COLO668 (cell line): ENCODE data around the gene ABTB2.

Experiments
- DNase-seq: peaks from one replicate; lab custom pipeline; 2025; ENCODE audit not compliant: unreplicated experiment; lab: John Stamatoyannopoulos, UW

ABTB2 gene

GRCh38 chr11:34344410-34344767 lies 13.4 kb downstream of the ABTB2 start:
- no peak for DNase-seq

GRCh38 chr11:34343686-34344085 lies 14.1 kb downstream of the ABTB2 start:
- DNase-seq, result no peak

GRCh38 chr11:34343153-34343552 lies 14.7 kb downstream of the ABTB2 start:
- no peak for DNase-seq

GRCh38 chr11:34341931-34342533 lies 15.8 kb downstream of the ABTB2 start:
- DNase-seq, result peak; percentile 13

- DNase-seq, result no peak
These were observed 16.7 kb downstream of the ABTB2 start for GRCh38 chr11:34341096-34341495.

- no peak for DNase-seq
These were observed 17.2 kb downstream of the ABTB2 start for GRCh38 chr11:34340653-34341052.

GRCh38 chr11:34339149-34340064 lies 18.4 kb downstream of the ABTB2 start:
- peak; percentile 66 for DNase-seq

- no peak for DNase-seq
These were observed 20.8 kb downstream of the ABTB2 start for GRCh38 chr11:34337016-34337415.

- no peak for DNase-seq
These were observed 22.0 kb downstream of the ABTB2 start for GRCh38 chr11:34335801-34336200.

- DNase-seq, result no peak
These were observed 22.5 kb downstream of the ABTB2 start for GRCh38 chr11:34335331-34335730.

- DNase-seq, result no peak
These were observed 24.0 kb downstream of the ABTB2 start for GRCh38 chr11:34333787-34334186.

- no peak for DNase-seq
These were observed 25.3 kb downstream of the ABTB2 start for GRCh38 chr11:34332524-34332923.

GRCh38 chr11:34331736-34332135 lies 26.1 kb downstream of the ABTB2 start:
- DNase-seq, result no peak

GRCh38 chr11:34331329-34331728 lies 26.5 kb downstream of the ABTB2 start:
- peak; percentile 46 for DNase-seq

- DNase-seq, result no peak
These were observed 27.2 kb downstream of the ABTB2 start for GRCh38 chr11:34330653-34331052.

- no peak for DNase-seq
These were observed 27.9 kb downstream of the ABTB2 start for GRCh38 chr11:34329876-34330275.

GRCh38 chr11:34328632-34328910 lies 29.2 kb downstream of the ABTB2 start:
- DNase-seq, result no peak

- peak; percentile 56 for DNase-seq
These were observed 29.8 kb downstream of the ABTB2 start for GRCh38 chr11:34327804-34328631.

- DNase-seq, result no peak
These were observed 33.3 kb downstream of the ABTB2 start for GRCh38 chr11:34324466-34324865.

- no peak for DNase-seq
These were observed 34.2 kb downstream of the ABTB2 start for GRCh38 chr11:34323601-34324000.

GRCh38 chr11:34318111-34319037 lies 39.4 kb downstream of the ABTB2 start:
- no peak for DNase-seq
